HG03457 (cell line): Measurements from ENCODE around the gene ELF2.
A peak's percentile ranks its signal among the peaks of the same experiment; 100 is the strongest.
"Not testable (repeated sequence)": the region's sequence is repeated elsewhere in the genome, so short reads cannot be mapped to it uniquely, and the experiment has no call there.

Experiments
- ATAC-seq: cut with Tn5 transposase; IDR thresholded peaks from one replicate; pipeline ENCODE4 v1.9.1; 2021; ENCODE audit warnings: moderate number of reproducible peaks; ENCODE audit not compliant: unreplicated experiment

ELF2 gene

DNA sequence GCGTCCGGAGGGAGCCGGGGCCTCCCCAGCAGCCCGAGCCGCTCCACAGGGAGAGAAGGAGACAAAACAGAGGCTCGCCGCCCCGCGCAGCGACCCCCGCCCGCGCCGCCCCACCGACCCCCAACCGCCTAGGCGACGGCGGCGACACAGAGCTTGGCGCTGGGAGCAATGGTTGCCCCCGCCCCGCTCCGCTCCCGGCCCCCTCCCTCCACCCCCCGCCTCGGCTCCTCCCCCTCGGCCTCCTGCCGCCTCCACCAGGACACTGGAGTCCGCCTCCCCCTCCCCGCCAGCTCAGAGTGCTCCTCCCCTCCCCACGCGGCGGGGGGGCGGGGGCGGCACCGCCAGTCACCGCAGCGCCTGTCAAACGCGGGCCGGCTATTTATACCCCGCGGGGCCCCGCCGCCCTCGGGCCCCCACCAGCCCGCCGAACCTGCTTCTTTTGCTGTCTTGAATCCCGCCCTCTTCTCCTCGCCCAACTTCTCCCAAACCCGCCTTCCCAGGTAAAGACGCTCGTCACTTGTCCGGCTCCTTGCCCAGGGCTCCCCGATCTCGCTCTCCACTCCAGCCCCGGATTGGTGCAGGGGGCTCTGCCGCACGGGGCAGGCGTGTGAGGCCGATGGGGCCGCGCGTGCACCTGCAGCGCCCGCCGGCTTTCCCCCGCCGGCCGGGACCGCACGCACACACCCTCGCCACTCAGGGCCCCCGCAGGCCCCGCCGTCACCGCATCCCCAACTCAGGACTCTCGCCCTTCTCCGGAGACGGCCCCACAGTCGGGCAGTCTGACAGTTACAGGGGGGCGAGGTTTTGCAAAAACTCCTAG, at the start of gene ELF2:
Gene ELF2, minus strand, starts transcription at position 170 of the 820 bp plus-strand sequence. CDS start 39,517 bp downstream, outside the sequence.
- peak; percentile 29 for ATAC-seq

DNA sequence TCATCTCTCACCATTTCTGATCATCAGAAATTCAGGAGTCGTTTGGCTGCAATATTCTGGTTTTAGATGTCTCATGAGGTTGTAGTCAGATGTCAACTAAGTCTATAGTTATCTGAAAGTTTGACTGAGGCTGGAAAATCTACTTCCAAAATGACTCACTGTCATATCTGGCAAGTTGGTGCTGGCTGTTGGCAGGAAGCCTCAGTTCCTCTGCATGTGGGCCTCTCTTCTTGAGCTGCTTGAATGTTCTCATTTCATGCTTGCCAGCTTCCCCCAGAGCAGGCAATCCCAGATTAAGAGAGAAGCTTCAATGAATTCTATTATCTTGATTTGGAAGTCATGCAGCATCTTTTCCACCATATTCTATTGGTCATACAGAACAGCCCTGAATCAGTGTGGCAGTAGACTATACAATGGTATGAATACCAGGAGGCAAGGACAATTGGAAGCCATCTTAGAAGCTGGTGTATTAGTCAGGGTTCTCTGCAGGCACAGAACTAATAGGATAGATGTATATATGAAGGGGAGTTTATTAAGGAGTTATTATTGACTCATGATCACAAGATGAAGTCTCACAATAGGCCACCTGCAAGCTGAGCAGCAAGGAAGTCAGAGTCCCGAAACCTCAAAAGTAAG, 46.8 kb upstream of the ELF2 start:
- ATAC-seq: no peak

- no peak for ATAC-seq
Observed at GRCh38 chr4:139222215-139222614, 45.2 kb upstream of the ELF2 start.

GRCh38 chr4:139221687-139222086, 44.7 kb upstream of the ELF2 start:
- ATAC-seq: no peak

GRCh38 chr4:139219450-139220055, 42.5 kb upstream of the ELF2 start:
- ATAC-seq: no peak

DNA sequence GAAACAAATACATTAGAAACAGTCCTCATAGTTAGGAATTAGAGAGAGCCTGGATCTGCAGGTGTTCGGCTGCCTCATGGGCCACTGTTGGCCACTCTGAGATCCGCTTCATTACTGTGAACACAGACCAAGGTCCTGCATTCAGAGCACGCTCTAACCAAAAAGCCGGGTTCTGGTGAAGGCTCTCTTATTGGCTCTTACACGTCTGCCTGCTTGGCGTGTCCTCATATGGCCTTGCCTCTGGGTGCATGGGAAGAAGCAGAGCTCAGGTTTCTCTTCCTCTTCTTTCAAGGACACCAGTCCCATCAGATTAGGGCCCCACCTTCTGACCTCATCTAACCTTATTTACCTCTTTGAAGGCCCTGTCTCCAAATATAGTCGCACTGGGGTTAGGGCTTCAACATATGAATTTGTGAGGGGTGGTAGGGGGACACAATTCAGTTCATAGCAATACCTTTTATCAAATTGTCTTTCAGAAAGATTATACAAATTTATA, 37.1 kb upstream of the ELF2 start:
- ATAC-seq: peak; percentile 95

DNA sequence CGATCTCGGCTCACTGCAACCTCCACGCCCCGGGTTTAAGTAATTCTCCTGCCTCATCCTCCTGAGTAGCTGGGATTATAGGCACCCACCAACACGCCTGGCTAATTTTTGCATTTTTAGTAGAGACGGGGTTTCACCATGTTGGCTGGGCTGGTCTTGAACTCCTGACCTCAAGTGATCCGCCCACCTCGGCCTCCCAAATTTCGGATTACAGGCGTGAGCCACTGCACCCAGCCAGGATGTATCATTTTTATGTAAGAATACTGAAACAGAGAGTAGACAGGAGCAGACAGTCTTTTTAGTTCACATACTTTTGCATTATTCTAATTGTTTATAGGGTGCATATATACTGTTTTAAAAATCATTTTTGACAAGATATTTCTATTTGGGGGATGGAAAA, 36.6 kb upstream of the ELF2 start:
- not testable (repeated sequence) for ATAC-seq

DNA sequence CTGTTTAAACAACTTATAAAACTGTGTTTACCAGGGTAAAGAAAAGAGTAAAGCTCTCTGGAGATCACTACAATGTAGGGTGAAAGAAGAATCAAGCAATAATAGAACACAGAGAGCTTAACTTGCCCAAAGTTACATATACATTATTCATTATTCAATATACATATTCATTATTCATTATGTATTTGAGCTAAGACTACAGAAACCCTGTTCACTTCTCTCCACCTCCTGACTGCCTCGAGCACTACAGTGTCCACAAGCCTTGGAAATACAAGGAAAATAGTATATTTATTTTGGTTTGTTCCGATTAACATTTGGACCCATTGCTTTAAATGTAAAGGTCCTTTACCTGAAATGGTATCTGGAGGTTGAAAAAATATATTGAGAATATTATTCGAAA, 35.9 kb upstream of the ELF2 start:
- ATAC-seq: no peak

DNA sequence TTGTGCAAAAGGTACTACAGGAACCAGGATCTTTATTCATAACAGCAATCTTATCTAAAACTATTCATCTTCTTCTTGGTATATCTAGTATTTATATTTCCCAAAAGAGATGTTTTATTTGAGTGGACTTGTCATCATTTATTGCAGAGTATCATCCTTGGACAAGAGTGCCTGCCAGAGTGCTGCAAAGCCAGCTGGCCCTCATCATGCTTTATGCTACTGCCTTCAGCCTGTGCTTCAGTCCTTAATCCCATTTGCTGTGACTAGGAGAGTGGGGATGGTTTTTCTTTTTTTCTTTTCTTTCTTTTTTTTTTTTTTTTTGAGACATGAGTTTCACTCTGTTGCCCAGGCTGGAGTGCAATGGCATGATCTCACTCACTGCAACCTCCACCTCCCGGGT, 33.5 kb upstream of the ELF2 start:
- ATAC-seq: no peak

DNA sequence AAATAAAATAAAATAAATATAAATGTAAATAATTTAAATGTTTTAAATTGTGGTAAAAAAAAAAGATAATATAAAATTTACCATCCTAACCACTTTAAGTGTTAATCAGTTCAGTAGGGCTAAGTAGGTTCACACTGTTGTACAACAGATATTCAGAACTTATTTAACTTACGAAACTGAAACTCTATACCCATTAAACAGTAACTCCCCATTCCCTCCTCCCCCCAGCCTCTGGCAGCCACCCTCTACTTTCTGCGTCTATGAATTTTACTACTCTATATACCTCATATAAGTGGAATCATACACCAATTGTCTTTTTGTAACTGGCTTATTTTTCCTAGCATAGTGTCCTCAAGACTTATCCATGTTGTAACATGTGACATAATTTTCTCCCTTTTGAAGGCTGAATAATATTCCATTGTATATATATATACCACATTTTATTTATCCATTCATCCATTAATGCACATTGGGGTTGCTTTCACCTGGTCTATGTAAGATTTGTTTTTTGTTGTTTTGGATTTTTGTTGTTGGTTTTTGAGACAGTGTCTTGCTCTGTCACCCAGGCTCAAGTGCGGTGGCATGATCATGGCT, 32.5 kb upstream of the ELF2 start:
- peak; percentile 39 for ATAC-seq

GRCh38 chr4:139208404-139208945, 31.5 kb upstream of the ELF2 start:
- ATAC-seq: no peak

DNA sequence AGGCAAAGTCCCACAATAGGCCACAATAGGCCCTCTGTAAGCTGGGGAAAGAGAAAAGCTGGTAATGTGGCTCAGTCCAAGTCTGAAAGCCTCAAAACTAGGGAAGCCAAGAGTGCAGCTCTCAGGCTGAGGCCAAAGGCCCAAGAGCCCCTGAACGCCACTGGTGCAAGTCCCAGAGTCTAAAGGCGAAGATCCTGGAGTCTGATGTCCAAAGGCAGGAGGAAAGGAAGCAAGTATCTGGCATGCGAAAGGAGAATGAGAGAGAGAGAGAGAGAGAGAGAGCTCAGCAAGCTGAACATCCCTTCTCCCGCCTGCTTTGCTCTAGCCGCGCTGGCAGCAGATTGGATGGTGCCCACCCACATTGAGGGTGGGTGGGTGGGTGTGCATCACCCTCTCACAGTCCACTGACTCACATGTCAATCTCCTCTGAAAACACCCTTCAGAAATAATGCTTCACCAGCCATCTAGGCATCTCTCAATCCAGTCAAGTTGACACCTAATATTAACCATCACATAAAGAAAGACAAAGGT, 30.9 kb upstream of the ELF2 start:
- ATAC-seq: no peak

- ATAC-seq: no peak
Observed at GRCh38 chr4:139207247-139207646, 30.2 kb upstream of the ELF2 start.

DNA sequence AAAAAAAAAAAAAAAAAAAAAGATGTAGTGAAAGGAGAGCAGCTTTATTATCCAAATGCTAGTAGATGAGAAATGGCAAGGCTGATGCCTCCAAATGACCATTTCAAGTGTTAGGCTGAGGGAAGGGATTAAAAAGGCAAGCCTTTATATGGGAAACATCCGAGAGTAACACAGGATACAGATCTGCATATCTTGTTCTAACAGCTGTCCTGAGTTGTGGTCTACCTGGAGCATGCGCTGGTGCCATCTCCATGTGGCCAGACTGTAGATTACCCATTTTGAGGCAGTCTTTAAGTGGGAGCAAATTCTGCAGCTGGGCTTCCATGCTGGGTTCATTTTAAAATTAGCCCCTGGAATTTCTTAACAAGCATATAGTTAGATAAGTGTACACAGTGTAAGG, 26.0 kb upstream of the ELF2 start:
- ATAC-seq: no peak

- no peak for ATAC-seq
Observed at GRCh38 chr4:139200506-139200905, 23.5 kb upstream of the ELF2 start.

GRCh38 chr4:139200102-139200501, 23.1 kb upstream of the ELF2 start:
- no peak for ATAC-seq

DNA sequence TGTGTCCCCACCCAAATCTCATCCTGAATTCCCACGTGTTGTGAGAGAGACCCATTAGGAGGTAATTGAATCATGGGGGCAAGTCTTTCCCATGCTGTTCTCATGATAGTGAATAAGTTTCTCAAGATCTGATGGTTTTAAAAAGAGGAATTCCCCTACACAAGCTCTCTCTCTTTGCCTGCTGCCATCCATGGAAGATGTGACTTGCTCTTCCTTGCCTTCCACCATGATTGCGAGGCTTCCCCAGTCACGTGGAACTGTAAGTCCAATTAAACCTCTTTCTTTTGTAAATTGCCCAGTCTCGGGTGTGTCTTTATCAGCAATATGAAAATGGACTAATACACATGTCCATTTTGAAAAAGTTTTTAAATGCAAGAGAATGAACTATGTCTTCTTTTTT, 20.2 kb upstream of the ELF2 start:
- ATAC-seq: not testable (repeated sequence)

DNA sequence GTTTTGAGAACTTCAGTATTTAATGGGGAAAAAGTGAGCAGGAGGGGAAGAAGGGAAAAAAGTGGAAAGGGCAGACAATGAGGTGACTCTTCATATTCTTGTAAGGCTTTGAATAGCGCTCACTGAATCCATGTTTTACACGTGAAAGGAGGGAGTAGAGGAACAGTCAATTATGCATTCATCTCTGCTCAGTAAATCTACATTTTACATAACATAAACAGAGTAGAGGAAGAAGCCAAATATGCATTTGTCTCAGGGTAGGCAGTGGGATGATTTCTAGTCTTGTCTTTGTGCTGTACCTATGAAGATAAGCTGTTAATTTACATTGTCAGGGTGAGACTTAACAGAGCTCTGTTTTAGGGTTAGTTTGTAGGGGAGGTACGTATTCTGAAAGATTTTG, 19.4 kb upstream of the ELF2 start:
- no peak for ATAC-seq

- ATAC-seq: no peak
Observed at GRCh38 chr4:139191373-139191772, 14.4 kb upstream of the ELF2 start.

DNA sequence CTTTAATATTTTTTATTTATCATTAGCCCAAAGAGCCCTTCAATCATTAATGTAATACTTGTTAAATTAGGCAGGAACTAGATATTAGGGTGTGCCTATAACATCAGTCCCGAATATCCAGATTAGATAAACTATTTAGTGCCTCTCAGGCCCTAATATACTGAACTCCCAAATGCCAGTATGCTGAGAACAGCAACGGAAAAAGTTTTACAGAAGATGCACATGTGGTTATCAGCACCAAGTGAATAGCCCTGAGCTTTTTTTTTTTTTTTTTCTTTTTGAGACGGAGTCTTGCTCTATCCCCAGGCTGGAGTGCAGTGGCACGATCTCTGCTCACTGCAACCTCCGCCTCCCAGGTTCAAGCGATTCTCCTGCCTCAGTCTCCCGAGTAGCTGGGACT, 13.0 kb upstream of the ELF2 start:
- no peak for ATAC-seq

- ATAC-seq: no peak
Observed at GRCh38 chr4:139189417-139189749, 12.4 kb upstream of the ELF2 start.
